Calu3 (cell line): ENCODE results near the gene MBD2. TPM values are rescaled to one million over a fixed set of nuclear protein-coding genes. Genes with fewer than 3 reads are reported as not detected.
"Not testable (repeated sequence)": the region's sequence is repeated elsewhere in the genome, so short reads cannot be mapped to it uniquely, and the experiment has no call there.

Experiments
- BruUV-seq: library from RNA; stranded (reverse); fragments of 400-500 nt; replicated peaks from 2 replicates; lab custom pipeline; 2021; lab: Mats Ljungman, UMichigan
- CTCF ChIA-PET: fragments of 300-600 bp; sonication (Branson Sonifier 250); formaldehyde crosslinking; loops from one replicate; lab custom pipeline; 2022; ENCODE audit warnings: antibody characterized with exemption; lab: Charles Lee
- DNase-seq: peaks from one replicate; pipeline ENCODE4 v3.0.0; 2022
- H3K27ac Mint-ChIP-seq: one replicate; pipeline ENCODE4 v1.8.0; 2022; ENCODE audit warnings: mixed read lengths; ENCODE audit not compliant: unreplicated experiment
- H3K27me3 Mint-ChIP-seq: one replicate; pipeline ENCODE4 v1.8.0; 2022; ENCODE audit warnings: mixed read lengths; ENCODE audit not compliant: unreplicated experiment
- H3K36me3 Mint-ChIP-seq: one replicate; pipeline ENCODE4 v1.8.0; 2022; ENCODE audit warnings: mild to moderate bottlenecking, moderate library complexity, mixed read lengths; ENCODE audit not compliant: insufficient read depth, unreplicated experiment
- H3K4me1 Mint-ChIP-seq: one replicate; pipeline ENCODE4 v1.8.0; 2022; ENCODE audit warnings: mild to moderate bottlenecking, low read depth, mixed read lengths; ENCODE audit not compliant: unreplicated experiment
- H3K4me3 Mint-ChIP-seq: one replicate; pipeline ENCODE4 v1.8.0; 2022; ENCODE audit warnings: mild to moderate bottlenecking, low read depth, moderate library complexity, mixed read lengths; ENCODE audit not compliant: unreplicated experiment
- H3K9me3 Mint-ChIP-seq: one replicate; pipeline ENCODE4 v1.8.0; 2022; ENCODE audit warnings: low read depth, mixed read lengths; ENCODE audit not compliant: unreplicated experiment
- CTCF ChIP-seq: fragments of 200-600 bp; IDR thresholded peaks from one replicate; pipeline ENCODE4 v1.8.0; 2022; ENCODE audit warnings: antibody characterized with exemption; ENCODE audit not compliant: unreplicated experiment
- intact Hi-C: fragments of 100-400 bp; cut with micrococcal nuclease; formaldehyde crosslinking; loops from one replicate; pipeline ENCODE4 v1.10.0; 2022; ENCODE audit not compliant: unreplicated experiment
- total RNA-seq: library from RNA; stranded (reverse); gene quantifications from 2 replicates; pipeline ENCODE4 v1.2.3, GENCODE V29; 2022

Gene MBD2
- total RNA-seq, 1 experiment from 2014 or later: 106 TPM

GRCh38 chr18:54210463-54210862, 14.0 kb downstream of the MBD2 start:
- Mint-ChIP-seq H3K4me1 (peaks cover 41% of the 10 kb centered on the region), H3K9me3 (no peaks in the 10 kb centered on the region), H3K27ac (no peak overlapping the region), H3K4me3 (no peak overlapping the region), H3K36me3 (no peaks in the 10 kb centered on the region), H3K27me3 (no peaks in the 10 kb centered on the region)
- CTCF ChIA-PET: interaction anchor here (0.6 kb wide), 1 partner anchor 12 kb away, joined by 4 read pairs; no protein-coding TSS in a partner anchor
- intact Hi-C loops: no loop called here
- BruUV-seq: no TSS peak
- TF ChIP-seq CTCF: no peak
- no peak for DNase-seq

GRCh38 chr18:54209471-54210180, 14.8 kb downstream of the MBD2 start:
- TF ChIP-seq CTCF: no peak
- CTCF ChIA-PET: interaction anchor here (0.7 kb wide), 1 partner anchor 808 kb away, joined by 6 read pairs; no protein-coding TSS in a partner anchor
- no peak overlapping the region for H3K4me3 Mint-ChIP-seq
- H3K27ac Mint-ChIP-seq: no peak overlapping the region
- DNase-seq: no peak
- BruUV-seq: no TSS peak
- H3K9me3 Mint-ChIP-seq: no peaks in the 10 kb centered on the region
- H3K36me3 Mint-ChIP-seq: no peaks in the 10 kb centered on the region
- intact Hi-C loops: no loop called here
- no peaks in the 10 kb centered on the region for H3K27me3 Mint-ChIP-seq
- H3K4me1 Mint-ChIP-seq: peaks cover 42% of the 10 kb centered on the region

GRCh38 chr18:54206447-54206846, 18.0 kb downstream of the MBD2 start:
- no peak for TF ChIP-seq CTCF
- BruUV-seq: no TSS peak
- no peak for DNase-seq
- CTCF ChIA-PET: no interaction called here
- Mint-ChIP-seq H3K4me1 (peaks cover 31% of the 10 kb centered on the region), H3K27ac (peak overlapping the region; percentile 49), H3K36me3 (peaks cover 11% of the 10 kb centered on the region), H3K9me3 (no peaks in the 10 kb centered on the region), H3K27me3 (no peaks in the 10 kb centered on the region), H3K4me3 (no peak overlapping the region)
- intact Hi-C loops: no loop called here

- no peaks in the 10 kb centered on the region for H3K9me3 Mint-ChIP-seq
- no peak for TF ChIP-seq CTCF
- H3K36me3 Mint-ChIP-seq: peaks cover 11% of the 10 kb centered on the region
- intact Hi-C loops: no loop called here
- CTCF ChIA-PET: no interaction called here
- H3K4me3 Mint-ChIP-seq: no peak overlapping the region
- H3K27me3 Mint-ChIP-seq: no peaks in the 10 kb centered on the region
- DNase-seq: no peak
- peak overlapping the region; percentile 49 for H3K27ac Mint-ChIP-seq
- no TSS peak for BruUV-seq
- peaks cover 27% of the 10 kb centered on the region for H3K4me1 Mint-ChIP-seq
Measured at GRCh38 chr18:54205959-54206358, 18.5 kb downstream of the MBD2 start.

- CTCF ChIA-PET, DNase-seq, H3K4me3 Mint-ChIP-seq, intact Hi-C loops, H3K27ac Mint-ChIP-seq, H3K9me3 Mint-ChIP-seq, H3K27me3 Mint-ChIP-seq, BruUV-seq: not testable (repeated sequence)
- peaks cover 11% of the 10 kb centered on the region for H3K36me3 Mint-ChIP-seq
- H3K4me1 Mint-ChIP-seq: peaks cover 27% of the 10 kb centered on the region
Measured at GRCh38 chr18:54205448-54205847, 19.0 kb downstream of the MBD2 start.
